Natural killer cell (primary cell): ENCODE results near the gene RTBDN. TPM values are rescaled to one million over a fixed set of nuclear protein-coding genes. Genes with fewer than 3 reads are reported as not detected.

Experiments
- ATAC-seq, 3 donors: fragments of 150-1000 bp in 2 of 3; fragments of 200-7000 bp in 1 of 3; cut with Tn5 transposase; 1 replicate in 1 of 3; 2 replicates in 2 of 3; pipeline ENCODE4 v1.10.0; 2021; ENCODE audit warnings: mild to moderate bottlenecking in 2 of 3, moderate library complexity in 2 of 3
- DNase-seq, 2 donors: peaks; one replicate each; pipeline versions ENCODE4 v3.0.0 to v3.0.0-alpha.2; 2013 to 2021; ENCODE audit warnings: mixed read lengths in 1 of 2
- H3K27ac ChIP-seq: one replicate; pipeline ENCODE4 v1.5.1; 2013; ENCODE audit warnings: mild to moderate bottlenecking, low read length
- H3K27me3 ChIP-seq: one replicate; pipeline ENCODE4 v1.6.1; 2013; ENCODE audit warnings: low read length; ENCODE audit not compliant: control insufficient read depth, insufficient read depth
- H3K36me3 ChIP-seq: one replicate; pipeline ENCODE4 v1.6.1; 2013; ENCODE audit warnings: low read length; ENCODE audit not compliant: control insufficient read depth, insufficient read depth
- H3K4me1 ChIP-seq: one replicate; pipeline ENCODE4 v1.6.1; 2013; ENCODE audit warnings: low read length; ENCODE audit not compliant: control insufficient read depth, insufficient read depth
- H3K4me3 ChIP-seq: one replicate; pipeline ENCODE4 v1.5.1; 2013; ENCODE audit warnings: low read length
- H3K9me3 ChIP-seq: one replicate; pipeline ENCODE4 v1.6.1; 2013; ENCODE audit warnings: low read length; ENCODE audit not compliant: control insufficient read depth, insufficient read depth
- H3K27ac Mint-ChIP-seq, 2 donors: one replicate each; pipeline ENCODE4 v1.8.0; 2022; ENCODE audit warnings: mild to moderate bottlenecking in 2 of 2, mixed read lengths in 2 of 2, moderate library complexity in 1 of 2
- H3K27me3 Mint-ChIP-seq, 2 donors: one replicate each; pipeline ENCODE4 v1.8.0; 2022; ENCODE audit warnings: low read depth in 2 of 2, mixed read lengths in 2 of 2
- H3K36me3 Mint-ChIP-seq: one replicate; pipeline ENCODE4 v1.8.0; 2022; ENCODE audit warnings: mixed read lengths
- H3K4me1 Mint-ChIP-seq, 2 donors: one replicate each; pipeline ENCODE4 v1.8.0; 2022; ENCODE audit warnings: mixed read lengths in 2 of 2
- H3K4me3 Mint-ChIP-seq: one replicate; pipeline ENCODE4 v1.8.0; 2022; ENCODE audit warnings: mild to moderate bottlenecking, moderate library complexity, mixed read lengths
- H3K9me3 Mint-ChIP-seq, 2 donors: one replicate each; pipeline ENCODE4 v1.8.0; 2022; ENCODE audit warnings: mixed read lengths in 2 of 2
- WGBS: methylation state at CpG from one replicate; pipeline ENCODE4 v1.1.7; 2013; ENCODE audit warnings: missing lambda C conversion rate; ENCODE audit not compliant: insufficient coverage; 5-methylcytosine and 5-hydroxymethylcytosine counted together
- intact Hi-C: fragments of 100-400 bp; cut with micrococcal nuclease; formaldehyde crosslinking; loops from one replicate; pipeline ENCODE4 v1.14.2; 2022
- total RNA-seq, 4 donors: library from RNA; stranded (reverse); fragments of 120-200 nt in 1 of 4; gene quantifications; one replicate each; pipeline versions ENCODE4 v1.2.3 to v1.2.4, GENCODE V29; 2013 to 2022
- TF ChIP-seq, protein P1 (sequence below): fragments of 200-600 bp; IDR thresholded peaks from one replicate; pipeline ENCODE4 v1.8.0; 2022; ENCODE audit warnings: antibody characterized with exemption

Gene RTBDN
- total RNA-seq, 3 donors from 2014 or later (not counting 1 experiment from before 2014, with no cell fraction given), result not detected

DNA sequence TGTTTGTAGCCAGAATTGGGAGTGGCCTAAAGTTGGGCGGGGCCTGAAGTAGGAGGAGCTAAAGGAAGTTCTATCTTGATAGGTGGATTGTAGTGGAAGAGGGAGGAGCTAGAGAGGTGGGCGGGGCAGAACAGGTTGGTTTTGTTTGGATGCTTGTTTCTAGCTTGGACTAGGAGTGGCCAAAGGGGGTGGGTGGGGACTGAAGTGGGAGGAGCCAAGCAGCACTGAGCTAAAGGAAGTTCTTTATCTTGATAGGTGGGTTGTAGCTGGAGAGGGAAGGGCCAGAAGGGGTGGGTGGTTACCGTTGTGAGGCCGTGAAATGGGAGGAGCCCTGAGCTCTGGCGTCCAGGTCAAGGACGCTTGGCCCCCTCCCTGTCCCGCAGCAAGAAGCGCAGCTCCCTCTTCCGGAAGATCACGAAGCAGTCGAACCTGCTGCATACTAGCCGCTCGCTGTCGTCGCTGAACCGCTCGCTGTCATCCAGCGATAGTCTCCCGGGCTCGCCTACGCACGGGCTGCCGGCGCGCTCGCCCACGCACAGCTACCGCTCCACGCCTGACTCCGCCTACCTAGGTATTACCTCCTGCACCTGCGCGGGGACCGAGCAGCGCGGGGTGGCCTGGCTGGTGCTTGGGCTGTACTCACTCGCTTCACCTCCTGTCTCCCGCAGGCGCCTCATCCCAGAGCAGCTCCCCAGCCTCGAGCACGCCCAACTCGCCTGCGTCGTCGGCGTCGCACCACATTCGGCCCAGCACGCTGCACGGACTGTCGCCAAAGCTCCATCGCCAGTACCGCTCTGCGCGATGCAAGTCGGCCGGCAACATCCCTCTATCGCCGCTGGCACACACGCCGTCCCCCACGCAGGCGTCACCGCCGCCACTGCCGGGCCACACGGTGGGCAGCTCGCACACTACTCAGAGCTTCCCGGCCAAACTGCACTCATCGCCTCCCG lies 38.8 kb upstream of the RTBDN start:
- H3K9me3 Mint-ChIP-seq, result no peaks in the 10 kb centered on the region
- H3K4me3 ChIP-seq, result no peak overlapping the region
- H3K36me3 Mint-ChIP-seq, result no peaks in the 10 kb centered on the region
- H3K27ac Mint-ChIP-seq, result peak overlapping the region in 1 of 2 donors; percentile 38
- H3K4me1 Mint-ChIP-seq, result peaks cover 0 to 7% of the 10 kb centered on the region in 2 donors
- intact Hi-C loops, result no loop called here
- no peaks in the 10 kb centered on the region for H3K9me3 ChIP-seq
- no peaks in the 10 kb centered on the region for H3K4me1 ChIP-seq
- WGBS, result 87% methylated on average over 70 of the region's 70 CpGs
- H3K27me3 ChIP-seq, result no peaks in the 10 kb centered on the region
- TF ChIP-seq, protein P1, sequence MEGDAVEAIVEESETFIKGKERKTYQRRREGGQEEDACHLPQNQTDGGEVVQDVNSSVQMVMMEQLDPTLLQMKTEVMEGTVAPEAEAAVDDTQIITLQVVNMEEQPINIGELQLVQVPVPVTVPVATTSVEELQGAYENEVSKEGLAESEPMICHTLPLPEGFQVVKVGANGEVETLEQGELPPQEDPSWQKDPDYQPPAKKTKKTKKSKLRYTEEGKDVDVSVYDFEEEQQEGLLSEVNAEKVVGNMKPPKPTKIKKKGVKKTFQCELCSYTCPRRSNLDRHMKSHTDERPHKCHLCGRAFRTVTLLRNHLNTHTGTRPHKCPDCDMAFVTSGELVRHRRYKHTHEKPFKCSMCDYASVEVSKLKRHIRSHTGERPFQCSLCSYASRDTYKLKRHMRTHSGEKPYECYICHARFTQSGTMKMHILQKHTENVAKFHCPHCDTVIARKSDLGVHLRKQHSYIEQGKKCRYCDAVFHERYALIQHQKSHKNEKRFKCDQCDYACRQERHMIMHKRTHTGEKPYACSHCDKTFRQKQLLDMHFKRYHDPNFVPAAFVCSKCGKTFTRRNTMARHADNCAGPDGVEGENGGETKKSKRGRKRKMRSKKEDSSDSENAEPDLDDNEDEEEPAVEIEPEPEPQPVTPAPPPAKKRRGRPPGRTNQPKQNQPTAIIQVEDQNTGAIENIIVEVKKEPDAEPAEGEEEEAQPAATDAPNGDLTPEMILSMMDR, result no peak
- no peak overlapping the region for H3K27ac ChIP-seq
- peaks cover 22% of the 10 kb centered on the region for H3K36me3 ChIP-seq
- peak overlapping the region; percentile 73 for H3K4me3 Mint-ChIP-seq
- DNase-seq, result peak; percentile 39 to 71
- ATAC-seq, result peak; percentile 77 to 89 (median 88)
- no peaks in the 10 kb centered on the region for H3K27me3 Mint-ChIP-seq

DNA sequence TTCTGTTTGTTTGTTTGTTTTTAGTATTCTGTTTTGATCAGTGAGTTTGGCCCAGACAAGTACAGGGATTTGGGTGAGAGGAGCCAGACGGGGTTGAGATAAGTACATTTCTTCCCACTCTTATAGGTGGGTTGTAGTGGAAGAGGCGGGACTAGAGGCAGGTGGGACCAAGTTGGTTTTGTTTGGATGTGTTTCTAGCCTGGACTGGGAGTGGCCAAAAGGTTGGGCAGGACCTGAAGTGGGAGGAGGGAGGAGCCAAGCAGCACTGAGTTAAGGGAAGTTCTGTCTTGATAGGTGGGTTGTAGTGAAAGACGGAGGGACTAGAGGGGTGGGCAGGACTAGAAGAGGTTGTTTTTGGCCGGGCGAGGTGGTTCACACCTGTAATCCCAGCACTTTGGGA lies 37.9 kb upstream of the RTBDN start:
- peak in 1 of 2 donors; percentile 10 for DNase-seq
- H3K4me1 ChIP-seq, result peaks cover 6% of the 10 kb centered on the region
- H3K4me3 ChIP-seq, result no peak overlapping the region
- TF ChIP-seq, protein P1, result no peak
- no peak overlapping the region for H3K27ac ChIP-seq
- H3K36me3 ChIP-seq, result peaks cover 16% of the 10 kb centered on the region
- Mint-ChIP-seq H3K36me3 (no peaks in the 10 kb centered on the region), H3K27me3 (no peaks in the 10 kb centered on the region), H3K9me3 (no peaks in the 10 kb centered on the region), H3K4me1 (peaks cover 2 to 7% of the 10 kb centered on the region in 2 donors), H3K4me3 (no peak overlapping the region), H3K27ac (peak overlapping the region in 1 of 2 donors; percentile 38)
- H3K9me3 ChIP-seq, result no peaks in the 10 kb centered on the region
- ATAC-seq, result no peak
- 90% methylated on average over 3 of the region's 5 CpGs for WGBS
- intact Hi-C loops, result no loop called here
- H3K27me3 ChIP-seq, result no peaks in the 10 kb centered on the region

DNA sequence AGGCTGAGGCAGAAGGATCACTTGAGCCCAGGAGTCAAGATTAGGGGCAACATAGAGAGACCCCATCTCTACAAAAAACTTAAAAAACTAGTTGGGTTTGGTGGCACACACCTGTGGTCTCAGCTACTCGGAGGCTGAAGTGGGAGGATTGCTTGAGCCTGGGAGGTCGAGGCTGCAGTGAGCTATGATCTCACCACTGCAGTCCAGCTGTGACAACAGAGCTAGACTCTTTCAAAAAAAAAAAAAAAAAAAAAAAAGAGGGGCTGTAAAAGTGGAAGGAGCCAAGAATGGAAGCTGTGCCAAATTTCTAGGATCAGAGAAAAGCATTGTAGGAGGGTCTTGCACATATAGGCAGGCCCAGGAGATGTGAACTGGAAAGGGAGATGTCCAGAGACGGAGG lies 37.3 kb upstream of the RTBDN start:
- Histone ChIP-seq H3K36me3 (peaks cover 13% of the 10 kb centered on the region), H3K9me3 (no peaks in the 10 kb centered on the region), H3K4me1 (peaks cover 11% of the 10 kb centered on the region), H3K27me3 (no peaks in the 10 kb centered on the region), H3K27ac (no peak overlapping the region), H3K4me3 (no peak overlapping the region)
- TF ChIP-seq, protein P1, result no peak
- no peaks in the 10 kb centered on the region for H3K27me3 Mint-ChIP-seq
- 95% methylated on average over 3 of the region's 3 CpGs for WGBS
- ATAC-seq, result no peak
- intact Hi-C loops, result no loop called here
- H3K4me1 Mint-ChIP-seq, result peaks cover 7 to 8% of the 10 kb centered on the region in 2 donors
- peak overlapping the region; percentile 56 for H3K4me3 Mint-ChIP-seq
- H3K9me3 Mint-ChIP-seq, result no peaks in the 10 kb centered on the region
- no peak for DNase-seq
- H3K36me3 Mint-ChIP-seq, result no peaks in the 10 kb centered on the region
- peak overlapping the region in 1 of 2 donors; percentile 38 for H3K27ac Mint-ChIP-seq
